IMR-90 (cell line): ENCODE measurements around the gene SLC6A11. TPM values are rescaled to one million over a fixed set of nuclear protein-coding genes. Genes with fewer than 3 reads are reported as not detected.

Experiments used
- ATAC-seq: fragments of 200-7000 bp; cut with Tn5 transposase; 2 replicates; pipeline ENCODE4 v1.9.1; 2020; ENCODE audit warnings: low read depth, mild to moderate bottlenecking, moderate library complexity
- BruUV-seq: library from RNA; stranded (reverse); fragments of 400-500 nt; replicated peaks from 2 replicates; lab custom pipeline; 2021; lab: Mats Ljungman, UMichigan
- CTCF ChIA-PET: fragments of 300-600 bp; formaldehyde crosslinking; extraction: SDS; loops from one replicate; lab custom pipeline; 2021; ENCODE audit warnings: antibody characterized with exemption; lab: Yijun Ruan, JAX
- POLR2A ChIA-PET: fragments of 300-600 bp; sonication (Branson Sonifier 250); formaldehyde crosslinking; loops from one replicate; lab custom pipeline; 2022; ENCODE audit warnings: antibody characterized with exemption; ENCODE audit not compliant: unreplicated experiment; lab: Charles Lee
- DNase-seq: peaks from one replicate; pipeline ENCODE4 v3.0.0; 2013
- H2AFZ ChIP-seq: replicated peaks from 2 replicates; pipeline ENCODE3; 2013; ENCODE audit warnings: low read length, mild to moderate bottlenecking; ENCODE audit not compliant: poor library complexity
- H2AK5ac ChIP-seq: 2 replicates; pipeline ENCODE4 v1.6.1; 2013; ENCODE audit warnings: low read depth, low read length, inconsistent platforms
- H2AK9ac ChIP-seq: replicated peaks from 2 replicates; pipeline ENCODE3; 2013; ENCODE audit warnings: mild to moderate bottlenecking, low read depth, low read length, moderate library complexity; ENCODE audit not compliant: poor library complexity
- H2BK120ac ChIP-seq: 2 replicates; pipeline ENCODE4 v1.6.1; 2013; ENCODE audit warnings: low read depth, low read length, inconsistent platforms
- H2BK15ac ChIP-seq: 3 replicates; pipeline ENCODE4 v1.6.1; 2013; ENCODE audit warnings: low read depth, low read length, inconsistent platforms
- H2BK20ac ChIP-seq: 2 replicates; pipeline ENCODE4 v1.6.1; 2013; ENCODE audit warnings: low read depth, mild to moderate bottlenecking, inconsistent platforms, low read length, moderate library complexity
- H2BK5ac ChIP-seq: 2 replicates; pipeline ENCODE4 v1.6.1; 2013; ENCODE audit warnings: mild to moderate bottlenecking, low read depth, low read length, inconsistent platforms; ENCODE audit not compliant: poor library complexity, severe bottlenecking
- H3K14ac ChIP-seq: replicated peaks from 2 replicates; pipeline ENCODE4 v1.6.1; 2013; ENCODE audit warnings: low read depth, low read length, inconsistent platforms
- H3K18ac ChIP-seq: 2 replicates; pipeline ENCODE4 v1.6.1; 2013; ENCODE audit warnings: low read depth, low read length, control low read depth
- H3K23ac ChIP-seq: 2 replicates; pipeline ENCODE4 v1.6.1; 2013; ENCODE audit warnings: low read depth, low read length, inconsistent platforms
- H3K27ac ChIP-seq: 2 replicates; pipeline ENCODE4 v1.5.1; 2013; ENCODE audit warnings: mild to moderate bottlenecking, control low read depth, low read length; ENCODE audit not compliant: insufficient read depth
- H3K27me3 ChIP-seq: 2 replicates; pipeline ENCODE4 v1.6.1; 2013; ENCODE audit warnings: low read length; ENCODE audit not compliant: control insufficient read depth, insufficient read depth
- H3K36me3 ChIP-seq: 2 replicates; pipeline ENCODE4 v1.6.1; 2013; ENCODE audit warnings: low read length, mixed read lengths; ENCODE audit not compliant: control insufficient read depth, insufficient read depth
- H3K4ac ChIP-seq: 2 replicates; pipeline ENCODE4 v1.6.1; 2013; ENCODE audit warnings: low read depth, low read length, inconsistent platforms
- H3K4me1 ChIP-seq: 2 replicates; pipeline ENCODE4 v1.6.1; 2013; ENCODE audit warnings: low read length, mixed read lengths; ENCODE audit not compliant: control insufficient read depth, insufficient read depth
- H3K4me2 ChIP-seq: 2 replicates; pipeline ENCODE4 v1.6.1; 2013; ENCODE audit warnings: low read depth, mild to moderate bottlenecking, control low read depth, low read length, moderate library complexity
- H3K4me3 ChIP-seq: 2 replicates; pipeline ENCODE4 v1.5.1; 2013; ENCODE audit warnings: low read depth, mild to moderate bottlenecking, control low read depth, low read length, moderate library complexity; ENCODE audit not compliant: insufficient read depth
- H3K56ac ChIP-seq: 2 replicates; pipeline ENCODE4 v1.6.1; 2013; ENCODE audit warnings: low read length, inconsistent platforms; ENCODE audit not compliant: insufficient read depth; ENCODE audit errors: extremely low read depth
- H3K79me1 ChIP-seq, 2 experiments: 2 replicates each; pipeline ENCODE4 v1.6.1; 2013; ENCODE audit warnings: low read length in 2 of 2, inconsistent platforms in 1 of 2, low read depth in 1 of 2
- H3K9ac ChIP-seq: 2 replicates; pipeline ENCODE4 v1.6.1; 2013; ENCODE audit warnings: low read depth, low read length, control low read depth
- H3K9me1 ChIP-seq: 2 replicates; pipeline ENCODE4 v1.6.1; 2013; ENCODE audit warnings: low read length, inconsistent platforms; ENCODE audit not compliant: insufficient read depth
- H3K9me3 ChIP-seq: 2 replicates; pipeline ENCODE4 v1.6.1; 2013; ENCODE audit warnings: low read length; ENCODE audit not compliant: control insufficient read depth, insufficient read depth
- H4K20me1 ChIP-seq: 2 replicates; pipeline ENCODE4 v1.6.1; 2013; ENCODE audit warnings: low read length, inconsistent platforms; ENCODE audit not compliant: insufficient read depth
- H4K5ac ChIP-seq: 2 replicates; pipeline ENCODE4 v1.6.1; 2013; ENCODE audit warnings: mild to moderate bottlenecking, low read depth, low read length, control low read depth
- H4K8ac ChIP-seq, 2 experiments: 2 replicates each; pipeline ENCODE4 v1.6.1; 2013; ENCODE audit warnings: low read depth in 2 of 2, low read length in 2 of 2, control low read depth in 1 of 2, inconsistent platforms in 1 of 2
- H4K91ac ChIP-seq: 2 replicates; pipeline ENCODE4 v1.6.1; 2013; ENCODE audit warnings: low read depth, low read length, inconsistent platforms; ENCODE audit not compliant: insufficient read depth
- CHD1 ChIP-seq: IDR thresholded peaks from 2 replicates; pipeline ENCODE4 v1.6.1; 2012; ENCODE audit warnings: low read depth, low read length, improper control_type of control experiment
- MAFK ChIP-seq: IDR thresholded peaks from 2 replicates; pipeline ENCODE4 v1.6.1; 2012; ENCODE audit warnings: low read depth, low read length, improper control_type of control experiment
- POLR2A ChIP-seq: IDR thresholded peaks from 2 replicates; pipeline ENCODE4 v1.6.1; 2012; ENCODE audit warnings: mild to moderate bottlenecking, low read depth, low read length
- RCOR1 ChIP-seq: IDR thresholded peaks from 2 replicates; pipeline ENCODE4 v1.6.1; 2012; ENCODE audit warnings: mild to moderate bottlenecking, low read length, improper control_type of control experiment; ENCODE audit not compliant: insufficient replicate concordance
- WGBS, 2 experiments: methylation state at CpG; one replicate each; pipeline versions ENCODE4 v1.1.5 to v1.1.7; 2013; ENCODE audit warnings: missing lambda C conversion rate in 2 of 2; ENCODE audit not compliant: insufficient read length in 1 of 2; ENCODE audit errors: extremely low coverage in 2 of 2; 5-methylcytosine and 5-hydroxymethylcytosine counted together
- dilution Hi-C: fragments of 300-500 bp; cut with HindIII; formaldehyde crosslinking; loops from one replicate; pipeline ENCODE4 v1.14.3; 2018; ENCODE audit warnings: low sequenced_read_pairs; ENCODE audit not compliant: unreplicated experiment
- in situ Hi-C: fragments of 300-500 bp; cut with MboI; formaldehyde crosslinking; loops from 3 replicates; pipeline ENCODE4 v1.14.3; 2019; ENCODE audit warnings: low sequenced_read_pairs, inconsistent platforms, mixed read lengths
- intact Hi-C: fragments of 100-400 bp; cut with micrococcal nuclease; formaldehyde crosslinking; loops from 2 replicates; pipeline ENCODE4 v1.10.0; 2022
- polyA plus RNA-seq, 3 experiments: library from polyadenylated mRNA; depleted of rRNA; stranded (reverse); fragments of >200 nt; gene quantifications; 2 replicates each; pipeline ENCODE4 v1.2.3, GENCODE V29; 2012; ENCODE audit warnings: low replicate concordance in 1 of 3
- total RNA-seq: library from RNA; depleted of rRNA; stranded (reverse); fragments of >200 nt; gene quantifications from 2 replicates; pipeline ENCODE4 v1.2.3, GENCODE V29; 2012

Gene SLC6A11
- total and polyA plus RNA-seq, 2 of the 4 experiments (the other 2 are of a cell fraction) = not detected

DNA sequence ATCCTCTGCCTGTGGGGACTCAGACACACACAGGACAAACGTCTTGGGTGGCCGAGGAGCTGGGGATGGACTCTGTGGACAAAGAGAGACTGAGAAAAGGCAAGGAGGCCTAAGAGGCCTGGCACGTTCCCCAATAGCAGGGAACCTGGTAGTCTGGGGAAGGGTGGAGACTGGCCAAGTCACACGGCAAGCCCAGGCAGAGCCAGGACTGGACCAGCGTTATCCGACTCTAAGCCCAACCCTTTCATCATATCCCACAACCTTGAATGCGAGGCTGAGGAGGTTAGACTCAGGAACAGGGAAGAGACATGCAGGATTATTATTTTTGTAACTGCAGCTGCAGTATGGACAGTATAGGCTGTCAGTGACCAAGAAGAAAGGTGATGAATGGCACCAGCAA, 53.4 kb downstream of the SLC6A11 start:
- Histone ChIP-seq H3K9me1 (no peaks in the 10 kb centered on the region), H3K4me2 (no peak overlapping the region), H3K79me1 (no peaks in the 10 kb centered on the region), H3K14ac (no peak overlapping the region), H3K4me3 (no peak overlapping the region), H3K9me3 (no peaks in the 10 kb centered on the region), H2BK5ac (no peak overlapping the region), H3K18ac (no peak overlapping the region), H4K8ac (no peak overlapping the region), H4K91ac (no peak overlapping the region), H3K4ac (no peak overlapping the region), H4K20me1 (no peaks in the 10 kb centered on the region), H3K27me3 (no peaks in the 10 kb centered on the region), H3K27ac (no peak overlapping the region), H2AFZ (no peak overlapping the region), H3K36me3 (no peaks in the 10 kb centered on the region), H4K5ac (no peak overlapping the region), H2BK15ac (no peak overlapping the region), H3K4me1 (no peaks in the 10 kb centered on the region), H2AK5ac (no peak overlapping the region), H3K9ac (no peak overlapping the region), H2AK9ac (no peak overlapping the region), H2BK20ac (no peak overlapping the region), H3K56ac (no peak overlapping the region), H3K23ac (no peak overlapping the region), H2BK120ac (no peak overlapping the region)
- DNase-seq (no peak), ATAC-seq (no peak)
- WGBS, 2 experiments = 37% methylated on average over 2 of the region's 7 CpGs; no CpG with 5 or more reads in 1 of the 2 experiments
- no TSS peak for BruUV-seq
- ChIA-PET CTCF (no interaction called here), POLR2A (no interaction called here)
- TF ChIP-seq POLR2A (no peak), MAFK (no peak), CHD1 (no peak), RCOR1 (no peak)
- in situ Hi-C loops (no loop called here), dilution Hi-C loops (no loop called here), intact Hi-C loops (no loop called here)
